AG20443 (cell line): ENCODE data around the gene ADAMTS5.

ENCODE experiments used
- DNase-seq: peaks from one replicate; pipeline ENCODE4 v3.0.0; 2012; ENCODE audit warnings: low spot score, mixed read lengths

Gene ADAMTS5

DNA sequence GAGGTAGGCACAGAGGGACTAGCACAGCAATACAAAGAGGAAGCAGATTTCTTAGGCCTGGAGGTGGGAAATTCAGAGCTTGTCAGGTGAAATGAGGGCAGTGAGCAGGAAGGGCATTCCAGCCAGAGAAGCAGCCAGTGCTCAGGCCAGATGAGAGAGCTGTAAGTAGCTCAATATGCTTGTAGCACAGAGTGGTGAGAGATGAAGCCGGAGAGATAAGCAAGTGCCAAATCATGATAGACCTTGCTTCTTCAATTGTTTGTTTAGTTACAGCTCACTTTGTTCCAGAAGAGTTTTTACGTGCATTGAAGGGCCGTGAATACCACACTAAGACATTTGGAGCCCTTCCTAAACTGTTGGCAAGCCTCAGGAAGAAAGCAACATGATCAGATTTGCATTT is 79.6 kb downstream of the ADAMTS5 start:
- DNase-seq, result no peak

DNA sequence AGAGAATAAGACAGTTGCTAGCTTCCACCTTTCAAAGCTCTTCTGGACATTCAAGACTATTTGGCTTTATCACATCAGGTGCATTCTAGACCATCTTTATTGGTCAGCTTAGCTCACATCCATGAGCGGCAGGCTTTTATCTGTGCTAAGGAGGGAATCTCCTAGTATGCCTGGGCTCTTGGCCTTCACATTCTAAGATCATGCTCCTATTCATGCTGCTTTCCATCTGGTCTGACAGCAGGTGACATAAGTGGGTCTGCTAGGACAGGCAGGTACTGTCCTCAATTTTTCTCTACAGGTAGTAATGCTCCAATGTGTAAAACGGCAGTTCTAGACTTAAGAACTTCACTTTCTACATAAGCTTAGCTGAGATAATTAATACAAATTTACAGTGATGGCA is 82.5 kb downstream of the ADAMTS5 start:
- DNase-seq, result no peak

- no peak for DNase-seq
These were observed 83.1 kb downstream of the ADAMTS5 start for GRCh38 chr21:26883768-26884167.

GRCh38 chr21:26881504-26882228 is 85.2 kb downstream of the ADAMTS5 start:
- DNase-seq, result peak; percentile 35

- DNase-seq, result no peak
These were observed 89.9 kb downstream of the ADAMTS5 start for GRCh38 chr21:26877018-26877417.

DNA sequence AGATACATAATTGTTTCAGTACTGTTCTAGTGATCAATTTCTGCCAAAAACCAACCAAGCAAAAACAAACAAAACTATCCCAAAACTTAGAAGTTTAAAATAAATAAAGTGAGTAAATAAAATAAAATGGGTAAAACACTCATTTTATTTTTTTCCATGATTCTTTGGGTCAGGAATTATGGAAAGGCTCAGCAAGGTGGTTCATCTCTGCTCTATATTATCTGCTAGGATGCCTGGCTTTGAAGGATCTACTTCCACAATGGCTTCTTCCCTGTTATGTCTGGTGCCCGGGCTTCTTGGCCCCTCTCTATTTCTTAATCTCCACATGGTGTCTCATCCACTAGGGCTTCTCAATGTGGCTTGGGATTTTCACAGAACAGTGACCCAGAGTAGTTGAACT is 92.5 kb downstream of the ADAMTS5 start:
- no peak for DNase-seq
